ENCODE results near the gene OSM.
A peak's percentile ranks its signal among the peaks of the same experiment; 100 is the strongest.
"Not testable (repeated sequence)": the region's sequence is repeated elsewhere in the genome, so short reads cannot be mapped to it uniquely, and the experiment has no call there.

Gene OSM

DNA sequence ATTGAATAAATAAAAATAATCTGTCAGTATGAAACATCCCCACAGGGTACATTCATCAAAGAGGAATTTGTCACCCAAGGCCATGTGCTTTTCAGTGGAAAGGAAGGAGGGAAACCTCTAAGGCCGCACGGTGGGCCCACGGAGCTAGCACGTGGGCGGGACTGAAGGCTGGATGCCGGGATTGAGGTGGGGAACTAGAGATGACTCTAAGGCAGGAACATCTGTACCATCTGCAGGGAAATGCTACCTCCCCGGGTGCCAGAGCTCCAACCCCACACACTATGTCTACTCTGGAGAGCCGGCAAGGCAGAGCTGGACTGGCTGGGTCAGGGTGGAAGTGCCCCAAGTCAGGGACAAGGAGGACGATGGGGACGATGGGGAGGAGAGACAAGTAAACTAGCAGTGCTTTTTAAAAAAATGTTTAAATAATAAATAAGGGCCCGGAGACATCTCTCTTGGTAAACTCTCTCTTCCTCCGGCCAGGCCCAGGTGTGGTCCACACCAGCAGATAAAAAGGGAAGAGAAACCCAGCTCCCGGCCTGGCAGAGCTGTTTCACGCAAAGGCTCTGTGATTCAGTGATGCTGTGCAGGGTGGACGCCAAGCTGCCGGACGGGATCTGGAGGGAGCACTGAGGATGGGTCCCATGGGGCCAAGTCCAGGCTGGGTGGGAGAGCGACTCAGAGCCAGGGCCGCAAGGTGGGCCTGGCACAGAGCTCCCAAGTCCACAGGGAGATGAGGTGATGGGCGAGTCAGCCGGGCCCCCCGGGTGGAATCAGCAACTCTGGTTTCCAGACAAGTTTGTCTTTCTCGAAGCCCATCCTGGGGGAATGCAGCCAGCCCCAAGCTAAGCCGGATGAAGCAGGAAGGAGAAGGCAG lies 25.9 kb downstream of the OSM start:
- FAIRE-seq: peak; percentile 67

DNA sequence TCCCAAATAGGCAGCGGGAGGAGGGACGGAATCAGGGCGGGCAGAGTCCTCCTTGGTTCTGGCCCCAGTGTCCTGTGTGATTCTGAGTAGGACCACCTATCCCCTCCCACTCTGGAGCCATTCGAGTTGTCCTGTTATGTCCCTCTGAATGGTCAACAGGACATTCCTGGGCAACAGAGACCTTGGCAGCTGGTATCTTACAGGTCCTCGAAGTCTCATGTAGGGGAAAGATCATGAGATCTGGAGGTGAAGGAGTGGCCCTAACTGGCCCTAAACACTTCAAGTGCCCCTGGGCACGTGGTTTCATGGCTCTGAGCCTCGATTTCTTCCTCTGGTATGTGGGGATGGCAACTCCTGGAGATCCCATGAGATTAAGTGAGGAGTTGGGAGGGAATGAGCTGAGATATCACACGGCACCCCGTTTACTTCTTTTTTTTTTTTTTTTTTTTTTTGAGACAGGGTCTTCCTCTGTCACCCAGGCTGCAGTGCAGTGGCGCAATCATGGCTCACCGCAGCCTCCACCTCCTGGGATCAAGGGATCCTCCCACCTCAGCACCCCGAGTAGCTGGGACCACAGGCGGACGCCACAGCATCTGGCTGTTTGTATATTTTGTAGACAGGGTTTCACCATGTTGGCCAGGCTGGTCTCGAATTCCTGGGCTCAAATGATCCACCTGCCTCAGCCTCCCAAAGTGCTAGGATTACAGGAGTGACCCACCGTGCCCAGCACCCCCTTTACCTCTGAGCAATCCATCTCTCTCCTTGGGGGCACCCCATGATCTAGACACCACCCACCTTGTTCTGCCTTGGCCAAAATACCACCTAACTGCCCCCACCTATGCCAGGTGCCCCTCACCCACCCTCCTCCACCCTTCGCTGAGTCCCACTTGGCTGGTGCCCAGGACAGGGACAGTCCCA lies 26.9 kb downstream of the OSM start:
- peak; percentile 8 for FAIRE-seq

DNA sequence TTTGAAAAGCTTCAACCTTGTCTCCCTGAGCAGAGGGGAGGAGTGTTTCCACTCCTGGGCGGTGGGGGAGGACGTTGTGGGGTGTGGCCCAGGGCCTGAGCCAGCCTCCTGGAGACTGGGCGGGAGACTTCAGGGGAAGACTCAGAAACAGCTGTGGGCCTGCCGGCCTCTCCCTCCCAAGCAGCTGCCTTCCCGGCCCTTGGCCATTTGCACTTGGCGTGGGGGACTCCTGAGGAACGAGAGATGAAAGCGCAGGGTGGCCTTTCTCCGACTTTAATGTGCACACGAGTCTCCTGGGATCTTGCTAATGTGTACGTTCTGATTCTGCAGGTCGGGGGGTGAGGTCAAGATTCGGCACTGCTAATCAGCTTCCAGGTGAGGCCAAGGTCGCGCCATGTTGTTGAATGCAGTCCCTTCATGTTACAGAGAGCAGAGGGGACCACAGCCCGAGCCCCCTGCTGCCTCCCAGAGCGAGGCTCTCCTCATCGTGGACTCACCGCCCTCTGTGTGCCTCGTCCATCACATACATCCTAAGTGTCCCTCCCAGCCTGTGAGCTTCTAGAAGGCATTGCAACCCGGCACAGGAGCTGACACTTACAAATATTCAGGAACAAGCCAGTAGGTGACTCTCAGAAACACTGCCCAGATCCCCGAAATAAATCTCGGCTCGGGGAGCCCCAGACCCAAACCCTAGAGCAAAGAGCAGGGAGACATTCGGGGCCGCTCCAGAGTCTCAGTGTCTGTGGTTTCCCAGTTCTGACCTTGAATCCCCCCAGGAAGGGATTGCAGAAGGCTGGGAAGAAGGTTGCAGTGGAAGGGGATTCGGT lies 27.8 kb downstream of the OSM start:
- peak; percentile 99 for FAIRE-seq

DNA sequence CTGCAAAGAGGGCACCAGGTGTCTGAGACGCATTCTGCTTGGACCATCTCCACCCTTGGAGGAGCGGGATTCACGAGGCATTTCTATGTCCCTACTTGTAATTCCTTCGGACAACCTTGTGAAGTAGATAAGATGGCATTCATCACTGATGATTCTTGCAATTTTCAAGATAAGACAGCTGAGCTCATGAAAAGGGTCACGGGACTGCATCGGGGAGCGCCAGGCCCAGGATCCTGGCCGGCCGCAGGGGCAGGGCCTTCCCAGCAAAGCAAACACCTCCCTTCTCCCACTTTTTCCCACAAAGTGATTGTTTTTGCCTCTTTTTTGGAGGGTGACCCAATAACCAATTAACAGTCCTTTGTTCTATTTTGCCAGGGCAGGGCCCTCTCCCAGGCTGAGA lies 28.5 kb downstream of the OSM start:
- no peak for FAIRE-seq

DNA sequence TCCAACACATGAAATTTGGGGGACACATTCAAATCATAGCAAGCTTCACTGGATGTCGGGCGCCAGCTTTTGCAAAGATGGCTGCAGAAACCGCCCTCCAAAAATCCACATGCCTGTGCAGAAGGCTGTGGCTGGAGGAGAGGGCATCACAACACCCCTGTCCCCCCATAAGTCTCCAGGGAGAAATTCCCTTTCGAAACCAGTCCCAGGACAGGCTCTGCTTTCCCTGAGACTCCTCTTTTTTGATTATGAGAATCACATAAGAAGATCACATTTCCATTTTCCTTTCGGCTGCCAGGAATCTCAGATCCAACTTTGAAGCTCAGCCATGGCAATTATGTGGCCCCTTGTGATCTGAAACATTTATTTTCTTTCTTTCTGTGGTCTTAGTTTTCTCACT lies 29.8 kb downstream of the OSM start:
- no peak for FAIRE-seq

DNA sequence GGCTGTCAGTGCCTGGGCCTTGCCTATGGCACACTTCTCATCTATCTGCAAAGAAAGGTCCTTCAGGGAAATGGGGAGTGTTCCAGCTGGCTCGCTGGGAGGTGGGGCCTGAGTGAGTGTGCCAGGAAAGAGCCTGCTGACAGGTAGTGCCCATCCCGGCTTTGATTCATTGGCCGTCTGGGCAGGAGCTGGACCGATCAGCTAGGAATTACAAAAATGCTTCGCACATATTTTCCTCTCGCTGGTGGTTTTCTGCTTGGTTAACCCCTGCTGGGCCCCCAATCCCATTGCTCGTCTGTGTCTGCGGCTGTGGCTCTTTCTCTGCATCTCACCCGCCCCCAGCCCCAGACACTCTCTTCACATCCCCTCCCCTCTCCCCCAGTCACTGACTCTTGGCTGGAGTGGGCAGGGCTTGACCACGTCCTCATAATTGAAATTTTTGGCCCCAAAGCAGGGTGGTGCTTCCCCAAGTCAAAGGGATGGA lies 30.9 kb downstream of the OSM start:
- peak; percentile 99 for FAIRE-seq

DNA sequence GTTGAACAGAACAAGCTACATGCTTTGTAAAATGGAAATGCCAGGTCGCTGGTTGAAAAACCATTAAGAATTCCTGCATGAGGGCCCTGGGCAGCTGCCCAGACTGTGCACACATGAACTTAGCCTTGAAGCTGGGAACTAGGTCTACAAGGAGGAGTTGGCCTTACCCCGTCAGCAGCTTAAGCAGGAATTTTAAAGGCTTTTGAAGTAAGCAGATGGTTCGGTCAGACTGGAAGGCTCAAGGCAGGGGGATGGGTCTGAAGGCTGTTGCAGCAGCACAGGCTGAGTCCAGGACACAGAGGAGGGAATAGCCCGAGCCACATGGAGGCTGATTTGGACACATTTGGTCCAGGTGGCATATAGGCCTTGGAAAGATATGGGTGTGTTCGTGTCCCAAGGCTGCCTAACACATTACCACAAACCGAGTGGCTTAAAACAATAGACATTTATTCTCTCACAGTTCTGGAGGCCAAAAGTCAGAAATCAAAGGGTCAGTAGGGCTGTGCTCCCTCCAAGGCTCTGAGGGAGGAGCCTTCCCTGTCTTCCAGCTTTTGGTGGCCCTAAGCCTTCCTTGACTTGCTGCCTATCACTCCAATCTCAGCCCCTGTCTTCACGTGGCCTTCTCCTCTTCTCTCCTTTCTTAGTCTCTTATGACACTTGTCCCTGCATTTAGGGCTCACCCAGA lies 31.7 kb downstream of the OSM start:
- no peak for FAIRE-seq

DNA sequence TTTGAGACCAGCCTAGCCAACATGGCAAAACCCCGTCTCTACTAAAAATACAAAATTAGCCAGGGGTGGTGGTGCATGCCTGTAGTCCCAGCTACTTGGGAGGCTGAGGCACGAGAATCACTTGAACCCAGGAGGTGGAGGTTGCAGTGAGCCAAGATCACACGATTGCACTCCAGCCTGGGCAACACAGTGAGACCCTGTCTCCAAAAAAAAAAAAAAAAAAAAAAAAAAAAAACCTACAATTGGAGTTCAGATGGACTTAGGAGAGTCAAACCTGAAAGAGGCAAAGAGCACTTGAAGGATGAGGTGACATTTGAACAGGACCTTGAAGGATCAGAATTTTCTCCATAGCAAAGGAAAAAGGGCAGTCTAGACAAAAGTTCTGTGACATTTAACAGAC lies 32.3 kb downstream of the OSM start:
- FAIRE-seq: not testable (repeated sequence)

DNA sequence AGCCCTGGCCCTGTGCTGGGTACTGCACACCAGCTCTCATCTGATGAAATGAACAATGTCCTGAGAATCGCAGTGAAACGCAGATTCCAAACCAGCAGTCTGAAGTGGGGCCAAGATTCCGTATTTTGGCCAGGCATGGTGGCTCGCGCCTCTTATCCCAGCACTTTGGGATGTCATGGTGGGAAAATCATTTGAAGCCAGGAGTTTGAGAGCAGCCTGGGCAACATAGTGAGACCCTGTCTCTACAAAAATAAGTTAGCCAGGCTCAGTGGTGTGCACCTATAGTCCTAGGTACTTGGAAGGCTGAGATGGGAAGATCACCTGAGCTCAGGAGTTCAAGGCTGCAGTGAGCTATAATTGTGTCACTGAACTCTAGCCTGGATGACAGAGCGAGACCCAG lies 33.1 kb downstream of the OSM start:
- no peak for FAIRE-seq

DNA sequence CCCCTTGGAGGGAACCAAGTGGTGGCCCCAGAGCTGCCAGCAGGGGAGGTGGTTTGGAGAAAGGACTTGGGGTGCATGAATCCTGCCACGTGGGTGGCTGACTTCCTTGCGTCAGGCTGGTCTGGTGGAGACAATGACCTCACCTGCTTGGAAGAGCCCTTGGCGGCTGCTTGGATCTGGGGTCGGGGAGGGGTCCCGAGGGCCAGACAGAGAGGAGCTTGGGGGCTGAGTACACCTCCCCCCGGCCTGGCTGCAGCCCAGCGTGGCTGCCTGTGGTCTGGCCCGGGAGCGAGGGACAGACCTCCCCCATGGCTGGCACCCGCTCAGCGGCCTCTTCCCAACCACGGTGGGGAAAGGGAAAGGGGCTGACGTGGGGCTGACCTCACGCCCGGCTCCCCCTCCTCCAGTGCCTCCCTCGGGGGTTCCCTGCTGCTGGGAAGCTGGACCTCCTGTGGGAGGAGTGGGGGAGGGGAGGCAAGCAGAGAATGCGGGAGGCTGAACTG lies 33.9 kb downstream of the OSM start:
- no peak for FAIRE-seq

DNA sequence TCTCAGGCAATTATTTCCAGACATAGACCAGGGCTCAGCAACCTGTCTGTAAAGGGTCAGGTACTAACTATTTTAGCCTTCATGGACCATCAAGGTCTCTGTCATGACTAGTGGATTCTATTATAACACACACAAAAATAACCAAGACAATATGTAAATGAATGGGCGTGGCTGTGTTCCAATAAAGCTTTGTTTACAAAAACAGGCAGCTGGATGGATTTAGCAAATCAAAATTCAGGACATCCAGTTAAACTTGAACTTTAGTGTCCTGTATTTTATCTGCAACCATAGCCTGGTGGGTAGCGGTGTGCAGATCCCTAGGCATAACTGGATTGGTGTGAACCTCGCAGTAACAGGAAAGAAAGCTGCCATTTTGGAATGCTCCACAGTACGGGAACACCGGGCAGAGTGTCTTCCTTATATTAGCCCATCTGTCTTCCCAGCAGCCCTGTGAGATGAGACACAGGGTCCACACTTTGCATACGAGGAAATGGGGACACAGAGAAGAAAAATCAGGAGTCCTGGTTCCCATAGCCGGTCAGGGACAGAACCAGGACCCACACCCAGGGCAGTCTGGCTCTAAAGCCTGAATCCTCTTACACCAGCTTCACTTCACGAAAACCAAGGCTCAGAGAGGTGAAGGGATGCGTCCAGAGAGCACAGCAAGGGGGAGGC lies 35.7 kb downstream of the OSM start:
- FAIRE-seq: no peak

DNA sequence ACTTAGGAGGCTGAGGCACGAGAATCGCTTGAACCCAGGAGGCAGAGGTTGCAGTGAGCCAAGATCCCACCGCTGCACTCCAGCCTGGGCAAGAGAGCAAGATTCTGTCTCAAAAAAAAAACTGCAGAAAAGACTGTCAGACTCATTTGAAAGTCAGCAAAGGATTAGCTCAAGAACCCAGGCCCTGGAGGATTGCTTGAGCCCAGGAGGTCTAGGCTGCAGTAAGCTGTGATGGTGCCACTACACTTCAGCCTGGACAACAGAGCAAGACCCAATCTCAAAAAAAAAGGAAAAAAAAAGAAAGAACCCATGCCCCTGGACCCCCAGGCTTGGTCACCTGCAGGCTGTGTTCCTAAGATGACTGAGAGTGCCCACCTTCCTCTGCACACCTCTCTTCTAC lies 36.3 kb downstream of the OSM start:
- FAIRE-seq: no peak

DNA sequence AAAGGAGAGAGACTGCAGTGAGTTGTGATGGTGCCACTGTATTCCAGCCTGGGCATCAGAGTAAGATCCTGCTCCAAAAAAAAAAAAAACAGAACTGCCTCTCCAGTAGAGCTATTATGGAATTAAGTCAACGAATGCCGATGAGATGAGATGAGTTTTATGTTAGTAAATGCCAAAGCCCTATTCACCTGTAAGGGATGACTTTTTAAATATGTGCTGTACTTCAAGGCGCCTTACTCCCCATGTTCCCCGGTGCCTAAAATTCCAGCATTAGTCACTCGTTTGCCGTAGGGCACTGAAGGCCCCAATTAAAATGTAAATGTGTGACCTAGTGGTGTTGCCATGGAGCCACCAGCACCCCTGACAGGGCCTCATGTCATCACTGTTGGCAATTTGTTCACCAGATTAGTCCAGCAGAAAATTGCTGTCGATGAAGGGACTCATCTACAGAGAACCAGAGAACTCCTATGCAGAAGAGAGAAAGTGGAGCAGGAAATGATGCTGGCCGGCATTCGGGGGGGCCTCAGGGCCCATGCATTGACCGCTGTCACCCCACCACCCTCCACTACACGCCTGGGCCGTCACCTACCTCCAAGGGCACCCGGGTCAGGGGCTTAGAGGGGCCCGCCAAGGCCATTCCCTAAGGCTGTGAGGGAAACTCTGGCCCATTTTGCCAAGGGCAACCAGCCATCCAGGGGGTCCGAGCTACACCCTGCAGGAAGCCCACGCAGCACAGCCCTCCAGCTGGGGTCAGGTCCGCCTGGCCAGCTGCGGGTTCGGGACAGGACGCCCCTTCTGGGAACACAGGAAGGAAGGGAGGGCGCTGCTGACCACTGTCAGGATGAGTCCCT lies 37.9 kb downstream of the OSM start:
- peak; percentile 100 for FAIRE-seq

DNA sequence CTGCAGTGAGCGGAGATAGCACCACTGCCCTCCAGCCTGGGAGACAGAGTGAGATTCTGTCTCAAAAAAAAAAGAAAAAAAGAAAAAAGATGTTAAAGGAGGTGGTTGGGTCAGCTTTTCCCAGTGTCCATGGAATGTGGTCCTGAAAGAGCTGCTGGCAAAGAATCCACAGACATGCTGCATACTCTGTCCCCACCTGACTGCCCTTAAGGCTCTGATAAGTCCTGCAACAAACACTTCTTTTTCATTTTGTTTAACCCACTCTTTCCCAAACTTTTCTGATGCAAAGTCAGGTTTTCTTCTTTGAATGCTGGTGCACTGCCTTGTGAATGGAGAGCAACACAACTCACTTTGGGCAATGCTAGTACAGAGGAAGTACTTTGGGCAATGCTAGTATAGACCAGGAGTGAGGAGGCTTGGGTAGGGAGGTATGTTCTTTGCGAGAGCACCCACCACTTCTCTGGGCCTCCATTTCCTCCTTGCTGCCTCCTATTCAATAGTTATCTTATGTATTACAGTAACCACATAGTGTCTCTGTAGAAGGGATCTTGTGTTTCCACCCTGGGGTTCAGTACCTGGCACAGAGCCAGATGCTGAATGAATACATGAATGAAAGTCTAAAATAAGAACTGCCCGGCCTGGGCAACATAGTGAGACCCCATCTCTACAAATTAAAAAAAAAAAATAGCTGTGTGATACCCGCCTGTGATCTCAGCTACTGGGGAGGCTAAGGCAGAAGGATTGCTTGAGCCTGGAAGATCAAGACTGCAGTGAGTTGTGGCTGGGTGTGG lies 39.0 kb downstream of the OSM start:
- no peak for FAIRE-seq

DNA sequence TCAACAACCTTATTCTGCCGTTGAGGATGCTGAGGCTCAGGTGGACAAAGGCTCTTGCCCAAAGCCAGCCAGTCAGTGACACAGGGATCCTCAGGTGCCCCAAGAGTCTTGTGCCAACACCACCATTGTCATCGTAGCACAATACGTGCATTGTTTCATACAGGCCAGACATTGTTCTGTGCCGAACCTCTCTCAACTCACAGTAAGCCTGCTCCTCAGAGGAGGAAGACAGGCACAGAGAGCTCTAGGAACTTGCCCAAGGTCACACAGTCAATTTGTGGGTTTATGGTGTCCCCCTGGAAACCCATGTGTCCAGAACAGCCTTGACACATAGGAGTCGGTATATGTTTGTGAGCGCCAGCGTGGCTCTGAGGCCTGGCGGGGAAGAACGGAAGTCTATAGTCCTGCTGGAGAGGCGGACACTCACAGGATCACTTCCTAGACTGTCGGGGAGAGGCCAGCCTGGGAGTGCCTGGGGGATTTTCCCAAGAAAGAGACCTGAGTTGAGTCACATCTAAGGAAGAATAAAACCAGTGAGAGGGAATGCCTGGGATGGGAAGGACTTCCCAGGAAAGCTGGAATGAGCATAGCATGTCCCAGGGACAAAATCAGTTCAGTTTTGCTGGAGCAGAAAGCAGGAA lies 40.3 kb downstream of the OSM start:
- peak; percentile 63 for FAIRE-seq

DNA sequence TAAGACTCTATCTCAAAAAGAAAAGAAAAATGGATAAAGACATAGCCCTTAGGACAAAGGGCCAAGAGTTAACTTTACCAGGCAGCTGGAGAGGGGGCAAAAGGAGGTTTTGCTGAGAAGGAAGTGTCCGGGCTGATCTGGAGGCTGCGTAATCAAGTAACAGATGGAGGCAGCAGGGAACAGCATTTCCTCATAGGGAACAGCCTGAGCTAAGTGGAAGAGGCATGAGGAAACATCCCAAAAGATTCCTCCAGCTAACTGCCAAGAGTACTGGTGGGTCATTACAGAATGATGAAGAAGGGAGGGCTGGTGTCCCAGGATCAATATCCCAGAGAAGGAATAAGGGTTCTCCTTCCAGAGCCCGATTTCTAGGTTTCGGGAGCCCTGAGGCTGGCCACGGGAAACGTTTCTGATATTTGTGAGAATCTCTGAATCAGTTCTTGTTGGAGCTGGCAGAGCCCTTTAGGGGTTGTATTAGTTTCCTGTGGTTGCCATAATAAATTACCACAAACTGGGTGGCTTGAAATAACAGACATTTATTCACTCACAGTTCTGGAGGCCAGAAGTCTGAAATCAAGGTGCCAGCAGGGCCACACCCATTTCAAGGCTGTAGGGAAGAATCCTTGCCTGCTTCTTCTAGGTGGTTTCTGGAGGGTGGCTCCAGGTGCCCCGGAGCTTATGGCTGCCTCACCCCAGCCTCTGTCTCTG lies 41.3 kb downstream of the OSM start:
- FAIRE-seq: no peak

DNA sequence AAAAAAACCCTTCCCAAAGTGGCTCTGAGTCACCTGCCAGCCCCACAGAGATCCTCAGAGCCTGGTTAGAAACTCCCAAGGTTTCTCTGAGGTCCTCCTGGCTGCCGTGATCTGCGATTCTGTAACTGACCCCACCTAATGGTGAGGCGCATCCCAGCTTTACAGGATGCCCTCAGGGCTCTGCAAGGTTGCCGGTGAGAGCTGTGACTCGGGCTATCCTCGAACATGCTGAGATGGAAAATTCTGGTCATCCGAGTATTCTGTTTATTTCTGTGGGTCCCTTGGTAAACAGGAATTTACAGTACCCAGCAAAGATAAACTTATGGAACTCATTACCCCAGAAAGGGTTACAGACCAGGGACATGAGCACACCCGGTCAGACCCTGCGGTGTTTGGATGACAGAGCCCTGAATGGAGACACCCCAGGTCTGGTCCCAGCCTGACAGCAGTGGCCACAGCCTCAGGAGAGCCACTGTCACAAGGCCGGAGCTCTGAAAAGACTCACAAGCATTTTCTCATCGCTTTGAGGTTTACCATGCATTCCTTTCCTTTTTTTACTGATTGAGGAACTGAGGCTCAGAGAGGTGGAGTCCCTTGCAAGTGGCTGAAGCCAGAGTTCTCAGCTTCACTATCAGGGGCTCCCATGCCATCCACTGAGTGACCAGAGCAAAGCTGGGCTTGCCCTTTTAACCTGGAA lies 42.3 kb downstream of the OSM start:
- FAIRE-seq: peak; percentile 75

DNA sequence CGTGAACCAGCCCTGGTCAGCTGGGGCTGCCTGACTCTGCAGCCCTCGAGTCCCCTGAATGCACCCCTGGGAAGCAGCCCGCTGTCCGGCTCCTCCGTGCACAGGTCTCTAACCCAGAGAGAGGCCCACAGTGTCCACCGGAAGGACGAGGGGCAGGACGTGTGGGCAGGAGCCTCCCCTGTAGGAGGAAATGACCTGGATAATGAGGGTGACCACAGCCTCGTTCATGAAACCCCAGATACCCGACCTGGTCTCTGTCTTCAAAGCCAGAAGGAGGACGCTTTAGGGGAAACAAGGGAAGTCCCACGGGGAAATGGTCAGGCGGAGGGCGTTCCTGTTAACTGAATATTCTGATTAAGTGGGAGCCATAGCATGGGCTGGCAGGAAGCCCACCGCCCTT lies 43.3 kb downstream of the OSM start:
- no peak for FAIRE-seq

Measured in G401.6 (cell line).